ENCODE results near the gene RBMS3.

- TF ChIP-seq USF2 (IDR thresholded peaks at IDR 0.05; ENCODE audit: low read length) (no peak), GTF2F1 (IDR thresholded peaks at IDR 0.05; ENCODE audit: borderline replicate concordance, low read depth, low read length) (no peak), EZH2 (IDR thresholded peaks at IDR 0.05; ENCODE audit: low read depth, low read length, severe bottlenecking) (no peak), TAF1 (IDR thresholded peaks at IDR 0.05; ENCODE audit: low read depth, low read length) (no peak), JUND (IDR thresholded peaks at IDR 0.05; ENCODE audit: low read length) (no peak), EP300 (IDR thresholded peaks at IDR 0.05; ENCODE audit: borderline replicate concordance in 1 of 2, low read depth in 2 of 2, low read length in 2 of 2) (no peak), CTCF (IDR thresholded peaks at IDR 0.05; ENCODE audit: control extremely low read depth in 1 of 3, insufficient read depth in 1 of 3, low read depth in 1 of 3, low read length in 3 of 3) (no peak), RNF2 (IDR thresholded peaks at IDR 0.05; ENCODE audit: borderline replicate concordance, low read depth, low read length, missing control alignments, poor library complexity, severe bottlenecking) (no peak), POLR2A (IDR thresholded peaks at IDR 0.05; ENCODE audit: control extremely low read depth in 1 of 2, low read depth in 2 of 2, low read length in 2 of 2) (no peak), PHF8 (conservative IDR thresholded peaks at IDR 0.05; ENCODE audit: low read depth, low read length) (no peak), RFX5 (IDR thresholded peaks at IDR 0.05; ENCODE audit: borderline replicate concordance, low read depth, low read length) (no peak), EGR1 (IDR thresholded peaks at IDR 0.05; ENCODE audit: borderline replicate concordance, low read depth, low read length) (no peak)
- TF ChIP-seq, protein P1, sequence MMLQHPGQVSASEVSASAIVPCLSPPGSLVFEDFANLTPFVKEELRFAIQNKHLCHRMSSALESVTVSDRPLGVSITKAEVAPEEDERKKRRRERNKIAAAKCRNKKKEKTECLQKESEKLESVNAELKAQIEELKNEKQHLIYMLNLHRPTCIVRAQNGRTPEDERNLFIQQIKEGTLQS (IDR thresholded peaks at IDR 0.05; ENCODE audit: insufficient read depth, low read depth, low read length) = no peak
Measured at GRCh38 chr3:29438580-29438979, 157.7 kb downstream of the RBMS3 start.
